ENCODE results near the gene HELZ2. TPM values are rescaled to one million over a fixed set of nuclear protein-coding genes. Genes with fewer than 3 reads are reported as not detected.
A peak's percentile ranks its signal among the peaks of the same experiment; 100 is the strongest.

The HELZ2 gene
- total and polyA plus RNA-seq, 10 of the 15 experiments (the other 5 are each of a cell fraction or from before 2014, with no cell fraction given), result 0.05 to 33.3 (median 6.2) TPM

- H3K36me3 ChIP-seq (ENCODE audit: control insufficient read depth in 2 of 2, insufficient read depth in 2 of 2, low read length in 1 of 2), result peaks cover 3 to 4% of the 10 kb centered on the region in 2 experiments; a peak in 3 of 4 replicates
- H3K9me3 ChIP-seq (replicated peaks; ENCODE audit: control insufficient read depth, insufficient read depth, low read length), result no peaks in the 10 kb centered on the region
- no peak for TF ChIP-seq ZNF622 (IDR thresholded peaks at IDR 0.05)
- TF ChIP-seq STAT1 (conservative IDR thresholded peaks at IDR 0.05), result no peak
- TF ChIP-seq ZNF274 (IDR thresholded peaks at IDR 0.05; ENCODE audit: insufficient read depth, insufficient read length), result no peak
- no peak for TF ChIP-seq GABPA (IDR thresholded peaks at IDR 0.05; ENCODE audit: low read depth)
- TF ChIP-seq CHD4 (IDR thresholded peaks at IDR 0.05), result no peak
- no peaks in the 10 kb centered on the region for H3K79me2 ChIP-seq (ENCODE audit: control insufficient read depth, insufficient read depth, low read length)
- H4K20me1 ChIP-seq (ENCODE audit: control insufficient read depth, insufficient read depth), result no peaks in the 10 kb centered on the region
- in situ Hi-C loops (cut with MboI), result no loop called here
- H3K4me2 ChIP-seq (ENCODE audit: control insufficient read depth, insufficient read depth), result no peak overlapping the region
- DNase-seq (ENCODE audit: low read depth, low spot score) (no peak), FAIRE-seq (no peak), ATAC-seq (no peak)
- no peak overlapping the region for H3K4me3 ChIP-seq
- SMC1A ChIA-PET (ENCODE audit: uncharacterized antibody, unreplicated experiment), result no interaction called here
- POLR2A ChIA-PET, result no interaction called here
- intact Hi-C loops (cut with micrococcal nuclease; ENCODE audit: unreplicated experiment), result no loop called here
- RAD21 ChIA-PET (ENCODE audit: unreplicated experiment), result no interaction called here
- H3K27me3 ChIP-seq (replicated peaks in 1 of 2; ENCODE audit: control insufficient read depth in 2 of 2, insufficient read depth in 2 of 2, low read length in 1 of 2), result no peaks in the 10 kb centered on the region
- BruUV-seq (replicated peaks), result no TSS peak
- H2AFZ ChIP-seq (ENCODE audit: control insufficient read depth, low read depth, low read length), result no peak overlapping the region
- CTCF ChIA-PET, result no interaction called here
- H3K9ac ChIP-seq (ENCODE audit: control insufficient read depth, insufficient read depth, low read length), result no peak overlapping the region
- H3K27ac ChIP-seq (ENCODE audit: control insufficient read depth, insufficient read depth), result no peak overlapping the region
- H3K4me1 ChIP-seq (ENCODE audit: control insufficient read depth, insufficient read depth, low read length), result no peaks in the 10 kb centered on the region
- WGBS (ENCODE audit: insufficient coverage, insufficient replicate concordance, low lambda C conversion rate, missing lambda C conversion rate), result 90% methylated on average over 12 of the region's 12 CpGs
Observed at GRCh38 chr20:63587256-63587655, 13.2 kb upstream of the HELZ2 start.

DNA sequence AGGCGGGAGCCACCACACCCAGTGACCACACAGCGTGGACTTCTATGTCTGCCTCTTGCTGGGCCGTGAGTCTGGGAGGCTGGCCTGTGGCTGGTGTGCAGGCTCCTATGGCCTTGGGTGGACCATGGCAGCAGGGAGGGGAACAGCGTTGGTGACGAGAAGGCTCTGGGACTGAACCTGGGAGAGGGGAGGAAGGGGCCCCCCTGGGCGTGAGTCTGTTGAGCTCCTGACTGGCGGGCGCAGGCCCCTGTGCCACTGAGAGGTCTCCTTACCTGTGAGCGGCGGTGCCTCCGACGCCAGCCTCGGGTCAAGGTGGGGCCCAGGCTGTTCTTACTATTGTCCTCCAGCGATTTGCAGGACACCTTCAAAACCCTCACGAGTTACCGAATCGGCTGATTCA, 12.8 kb upstream of the HELZ2 start:
- POLR2A ChIA-PET, result no interaction called here
- Histone ChIP-seq H3K4me3 (no peak overlapping the region), H2AFZ (ENCODE audit: control insufficient read depth, low read depth, low read length) (no peak overlapping the region), H3K9me3 (replicated peaks; ENCODE audit: control insufficient read depth, insufficient read depth, low read length) (no peaks in the 10 kb centered on the region), H4K20me1 (ENCODE audit: control insufficient read depth, insufficient read depth) (no peaks in the 10 kb centered on the region), H3K27ac (ENCODE audit: control insufficient read depth, insufficient read depth) (no peak overlapping the region), H3K79me2 (ENCODE audit: control insufficient read depth, insufficient read depth, low read length) (no peaks in the 10 kb centered on the region), H3K36me3 (ENCODE audit: control insufficient read depth in 2 of 2, insufficient read depth in 2 of 2, low read length in 1 of 2) (peaks cover 3 to 4% of the 10 kb centered on the region in 2 experiments; a peak in 3 of 4 replicates), H3K9ac (ENCODE audit: control insufficient read depth, insufficient read depth, low read length) (no peak overlapping the region), H3K4me1 (ENCODE audit: control insufficient read depth, insufficient read depth, low read length) (no peaks in the 10 kb centered on the region), H3K4me2 (ENCODE audit: control insufficient read depth, insufficient read depth) (no peak overlapping the region), H3K27me3 (replicated peaks in 1 of 2; ENCODE audit: control insufficient read depth in 2 of 2, insufficient read depth in 2 of 2, low read length in 1 of 2) (no peaks in the 10 kb centered on the region)
- DNase-seq (ENCODE audit: low read depth, low spot score) (no peak), FAIRE-seq (no peak), ATAC-seq (no peak)
- CTCF ChIA-PET, result no interaction called here
- BruUV-seq (replicated peaks), result no TSS peak
- no peak for TF ChIP-seq PKNOX1 (IDR thresholded peaks at IDR 0.05)
- 0 out of 2 replicates have a peak, but pooled peaks have one; percentile 7 for TF ChIP-seq POLR2A (IDR thresholded peaks at IDR 0.05; ENCODE audit: low read depth, low read length)
- SMC1A ChIA-PET (ENCODE audit: uncharacterized antibody, unreplicated experiment), result no interaction called here
- 77% methylated on average over 17 of the region's 17 CpGs for WGBS (ENCODE audit: insufficient coverage, insufficient replicate concordance, low lambda C conversion rate, missing lambda C conversion rate)
- intact Hi-C loops (cut with micrococcal nuclease; ENCODE audit: unreplicated experiment) (no loop called here), in situ Hi-C loops (cut with MboI) (no loop called here)
- RAD21 ChIA-PET (ENCODE audit: unreplicated experiment), result no interaction called here

Measured in GM12878 (cell line).